HG03196 (cell line): ENCODE results near the gene TBX2.

Source experiments
- ATAC-seq: cut with Tn5 transposase; IDR thresholded peaks from one replicate; pipeline ENCODE4 v1.9.1; 2021; ENCODE audit not compliant: unreplicated experiment

The TBX2 gene

GRCh38 chr17:61386251-61386650 lies 13.4 kb upstream of the TBX2 start:
- no peak for ATAC-seq

DNA sequence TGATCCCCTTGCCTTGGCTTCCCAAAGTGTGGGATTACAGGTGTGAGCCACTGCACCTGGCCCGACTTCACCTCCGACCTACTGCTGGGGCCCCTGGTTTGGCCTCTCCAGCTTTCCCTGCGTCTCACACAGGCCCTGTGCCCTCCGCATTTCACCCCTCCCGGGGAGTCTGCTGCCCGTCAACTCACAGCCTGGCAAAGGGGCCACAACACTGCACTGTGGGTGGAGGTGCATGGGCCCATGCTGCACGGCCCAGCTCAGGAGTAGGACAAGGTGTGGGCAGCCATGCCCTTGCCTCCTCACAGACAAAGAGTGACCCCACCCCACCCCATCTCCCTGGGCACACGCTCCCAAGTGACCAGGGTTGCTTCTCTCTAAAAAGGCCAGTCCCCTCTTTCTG lies 12.6 kb upstream of the TBX2 start:
- ATAC-seq: no peak

DNA sequence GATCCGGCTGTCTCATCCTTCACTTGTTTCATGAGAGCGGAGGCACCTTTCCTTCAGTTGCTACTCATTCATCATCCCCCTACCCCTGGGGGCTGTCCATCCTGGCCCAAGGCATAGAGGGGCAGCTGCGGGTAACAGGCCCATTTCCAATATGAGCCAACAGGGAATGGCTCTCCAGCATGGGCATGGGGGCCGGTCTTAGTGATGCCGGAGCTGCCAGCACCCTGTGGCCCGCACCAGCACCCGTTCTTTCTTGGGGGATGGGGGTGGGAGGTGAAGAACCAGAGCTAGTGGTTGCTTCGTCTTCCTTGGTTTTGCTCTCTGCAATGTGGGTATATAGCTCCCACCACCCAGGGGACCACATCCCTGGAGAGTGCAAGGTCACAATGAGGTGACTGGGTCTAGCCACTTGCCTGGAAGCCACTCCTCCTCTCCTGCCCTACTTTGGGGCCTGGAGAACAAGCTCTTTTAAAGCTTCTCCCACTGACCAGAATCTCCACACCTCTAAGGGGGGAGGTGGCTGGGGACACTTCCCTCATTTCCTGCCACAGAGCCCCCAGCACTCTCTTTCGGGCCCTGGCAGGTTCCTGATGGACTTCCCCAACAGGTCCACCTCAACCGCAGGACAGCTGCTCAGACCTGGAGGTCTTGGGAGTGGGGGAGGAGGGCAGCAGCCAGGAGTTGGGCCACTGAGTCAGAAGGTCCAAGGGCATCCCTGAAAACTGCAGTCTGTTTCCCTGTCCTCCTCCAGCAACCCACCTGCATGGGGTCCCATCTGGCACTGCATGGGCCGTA lies 11.9 kb upstream of the TBX2 start:
- ATAC-seq: no peak

GRCh38 chr17:61388561-61389356 lies 10.9 kb upstream of the TBX2 start:
- ATAC-seq: no peak

DNA sequence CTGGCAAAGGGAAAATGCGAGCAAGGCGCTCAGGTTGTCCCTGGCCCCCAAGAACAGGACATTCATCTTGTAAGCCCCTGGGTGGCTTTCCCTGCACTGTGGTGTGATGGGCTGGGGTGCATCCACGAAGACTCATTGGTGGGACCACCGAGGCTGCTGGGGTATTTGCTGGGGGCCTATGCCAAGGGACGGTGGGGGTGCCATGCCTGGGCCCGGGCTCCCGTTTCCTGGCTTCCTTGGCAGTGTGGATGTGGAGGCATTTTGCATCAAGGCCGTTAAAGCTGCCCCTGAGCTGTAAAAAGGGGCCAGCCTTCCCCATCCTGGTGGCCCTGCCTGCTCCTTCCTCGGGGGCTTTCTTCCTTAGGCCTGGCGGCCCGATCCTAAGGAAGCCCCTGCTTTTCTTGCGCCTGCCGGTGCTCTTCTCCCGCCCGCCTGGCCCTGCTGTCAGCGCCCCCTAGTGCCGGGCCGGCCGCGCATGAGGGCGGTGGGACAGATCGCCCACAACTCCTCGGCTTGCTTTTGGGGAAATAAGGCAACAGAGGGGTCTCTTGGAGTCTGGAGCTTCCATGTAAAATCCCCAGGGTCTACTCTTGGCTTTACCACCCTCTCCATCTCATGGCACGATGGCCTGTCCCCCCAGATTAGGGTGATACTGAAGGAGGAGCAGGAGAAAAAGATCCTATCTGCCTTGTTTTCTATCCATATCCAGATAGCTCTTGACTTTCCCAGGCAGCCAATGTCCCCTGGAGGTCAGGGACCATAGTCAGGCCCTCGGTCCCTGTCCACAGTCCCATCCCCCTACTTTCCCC lies 9.8 kb upstream of the TBX2 start:
- no peak for ATAC-seq

DNA sequence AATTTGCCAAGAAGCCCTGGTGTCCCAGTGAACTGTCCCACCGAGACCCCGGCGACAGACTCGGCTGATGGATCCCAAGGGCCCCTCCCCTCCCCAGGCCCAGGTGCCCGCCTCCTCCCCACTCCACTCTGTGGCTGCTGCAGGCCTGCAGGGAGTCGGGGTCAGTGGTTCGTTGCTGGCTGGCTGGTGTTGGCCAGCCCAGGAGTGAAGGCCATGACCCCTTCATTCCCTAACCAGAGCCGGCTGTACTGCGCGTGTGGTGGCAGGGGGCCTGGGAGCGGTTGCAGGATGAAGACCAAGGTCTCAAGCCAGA lies 9.2 kb upstream of the TBX2 start:
- ATAC-seq: no peak

DNA sequence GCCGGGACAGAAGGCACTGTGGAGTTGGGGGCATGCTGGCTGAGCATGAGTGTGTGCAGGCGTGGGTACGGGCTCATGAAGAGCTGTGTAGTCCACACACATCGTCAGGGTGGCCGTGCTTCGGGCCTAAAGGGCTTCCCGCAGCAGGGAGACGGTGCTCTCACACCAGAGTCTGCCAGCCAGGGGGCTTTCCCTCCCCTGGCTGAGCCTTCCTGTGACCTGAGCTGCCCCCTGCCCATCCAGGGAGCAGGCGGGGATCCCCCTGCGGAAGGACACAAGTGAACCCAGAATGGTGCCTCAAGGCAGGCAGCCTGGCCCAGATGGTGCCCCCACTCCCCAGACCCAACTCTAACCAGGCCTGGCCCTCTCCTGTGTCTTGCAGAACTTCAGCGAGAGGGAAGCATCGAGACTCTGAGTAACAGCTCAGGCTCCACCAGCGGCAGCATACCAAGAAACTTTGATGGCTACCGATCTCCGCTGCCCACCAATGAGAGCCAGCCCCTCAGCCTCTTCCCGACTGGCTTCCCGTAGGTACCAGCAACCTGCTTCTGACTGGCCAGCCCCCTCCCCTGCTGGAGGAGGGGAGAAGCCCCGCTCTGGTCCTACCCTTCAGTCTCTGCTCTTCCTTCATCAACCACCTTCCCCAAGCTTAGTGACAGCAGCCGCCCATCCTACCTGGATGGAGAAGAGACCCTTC lies 7.9 kb upstream of the TBX2 start:
- ATAC-seq: no peak

- ATAC-seq: no peak
These were observed 7.0 kb upstream of the TBX2 start for GRCh38 chr17:61392679-61393078.

GRCh38 chr17:61393550-61393903 lies 6.1 kb upstream of the TBX2 start:
- ATAC-seq: no peak

DNA sequence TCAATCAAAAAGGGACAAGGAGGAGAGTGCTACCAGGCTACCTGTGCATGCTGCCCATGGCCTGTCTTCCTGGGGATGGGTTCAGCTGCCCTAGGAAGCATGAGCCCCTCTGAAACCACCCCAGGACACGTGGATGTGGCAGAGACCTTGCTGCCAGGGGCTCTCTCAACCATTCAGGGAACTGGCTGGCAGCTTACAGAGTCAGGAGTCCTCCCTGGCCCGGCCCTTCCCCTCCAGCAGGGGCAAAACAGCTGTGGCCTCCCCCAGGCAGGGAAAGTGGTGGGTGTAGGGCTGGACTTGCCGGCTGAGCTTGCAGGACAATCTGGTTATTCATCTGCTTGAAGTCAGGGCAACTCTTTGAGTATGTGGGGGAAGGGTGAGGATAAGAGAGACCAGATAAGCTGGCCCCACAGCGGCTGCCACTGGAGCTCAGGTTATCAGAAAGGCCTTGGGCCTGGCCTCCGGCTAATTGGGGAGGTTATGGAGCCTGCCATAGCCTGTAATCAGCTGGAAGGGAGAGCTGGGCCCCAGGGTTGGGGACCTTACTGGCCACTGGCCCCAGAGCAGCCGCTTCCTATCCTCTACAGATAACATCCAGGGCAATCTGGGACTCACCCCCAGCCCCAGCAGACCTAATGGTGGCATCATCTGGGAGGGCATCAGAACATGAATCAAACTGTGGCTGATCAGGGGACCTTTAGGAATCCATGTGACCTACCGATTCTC lies 5.6 kb upstream of the TBX2 start:
- ATAC-seq: no peak

GRCh38 chr17:61394630-61395408 lies 4.8 kb upstream of the TBX2 start:
- no peak for ATAC-seq

GRCh38 chr17:61395409-61395982 lies 4.1 kb upstream of the TBX2 start:
- no peak for ATAC-seq

DNA sequence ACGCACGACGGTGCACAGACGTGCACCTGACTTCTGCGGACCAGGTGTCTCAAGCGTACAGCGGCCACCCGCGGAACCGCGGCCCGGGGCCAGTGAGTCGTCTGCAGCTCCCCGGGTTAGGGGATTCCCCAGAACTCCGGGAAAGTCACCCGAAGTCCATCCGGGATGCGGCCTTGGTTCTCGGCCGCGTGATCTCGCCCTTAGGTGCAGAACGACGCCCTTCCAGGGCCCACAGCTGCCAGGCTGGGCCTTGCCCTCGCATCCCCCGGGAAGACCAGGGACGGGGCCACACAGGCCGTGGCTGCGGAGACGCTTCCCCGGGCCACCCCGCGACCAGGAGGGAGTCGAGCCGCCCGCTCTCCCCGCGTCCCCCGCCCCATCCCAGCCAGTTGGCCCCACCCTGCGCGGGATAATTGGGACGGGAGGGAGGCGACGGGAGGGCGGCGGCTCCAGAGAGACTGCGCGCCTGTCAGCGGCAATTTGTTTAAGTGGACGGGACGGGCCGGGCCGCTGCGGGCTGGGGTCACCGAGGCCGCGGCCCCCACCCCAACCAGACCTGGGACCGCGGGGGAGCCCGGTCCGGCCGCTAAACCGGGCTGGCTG lies 3.6 kb upstream of the TBX2 start:
- no peak for ATAC-seq

DNA sequence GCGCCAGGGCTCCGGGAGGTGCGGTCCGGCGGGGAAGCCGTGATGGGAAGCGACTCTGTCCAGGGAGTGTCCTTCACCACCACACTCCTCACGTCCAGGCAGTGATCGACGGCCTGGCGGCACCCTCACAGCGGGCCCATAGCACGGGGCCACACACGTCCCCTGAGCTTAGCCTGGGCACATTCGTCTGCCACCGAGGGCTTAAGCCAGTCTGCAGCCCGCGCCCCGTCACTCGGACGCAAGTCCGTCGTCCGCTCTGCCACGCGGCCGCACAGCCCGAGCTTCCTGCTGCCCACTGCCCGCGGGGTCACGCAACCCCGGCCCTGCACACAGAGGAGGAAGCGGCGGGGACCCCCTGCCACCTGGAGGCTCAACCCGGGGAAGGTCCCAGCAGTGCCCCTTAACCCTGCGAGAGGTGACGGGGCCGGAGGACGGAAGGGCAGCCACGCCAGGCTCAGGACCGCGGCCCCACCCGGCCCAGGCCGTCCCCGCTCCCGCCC lies 3.0 kb upstream of the TBX2 start:
- ATAC-seq: no peak

GRCh38 chr17:61397086-61397842 lies 2.4 kb upstream of the TBX2 start:
- ATAC-seq: no peak

DNA sequence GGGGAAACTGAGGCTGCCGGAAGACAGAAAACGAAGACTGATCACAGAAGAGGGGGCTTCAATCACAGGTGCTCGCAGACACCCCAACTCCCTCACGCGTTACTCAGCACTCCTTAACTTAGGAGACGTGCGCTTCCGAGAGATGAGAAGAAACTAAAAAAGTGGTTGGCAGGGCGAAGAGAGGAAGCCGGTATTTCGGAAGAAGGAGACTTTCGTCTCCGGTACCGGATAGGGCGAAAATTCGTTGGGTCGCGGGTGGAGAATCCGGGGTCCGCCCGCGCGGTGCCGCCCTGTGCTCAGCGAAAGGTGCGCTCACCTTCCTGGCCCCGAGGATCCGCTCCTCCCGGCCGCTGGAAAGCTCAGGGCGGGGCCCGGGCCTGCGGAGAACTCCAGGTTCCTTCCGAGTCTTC lies 917 bp upstream of the TBX2 start:
- no peak for ATAC-seq

DNA sequence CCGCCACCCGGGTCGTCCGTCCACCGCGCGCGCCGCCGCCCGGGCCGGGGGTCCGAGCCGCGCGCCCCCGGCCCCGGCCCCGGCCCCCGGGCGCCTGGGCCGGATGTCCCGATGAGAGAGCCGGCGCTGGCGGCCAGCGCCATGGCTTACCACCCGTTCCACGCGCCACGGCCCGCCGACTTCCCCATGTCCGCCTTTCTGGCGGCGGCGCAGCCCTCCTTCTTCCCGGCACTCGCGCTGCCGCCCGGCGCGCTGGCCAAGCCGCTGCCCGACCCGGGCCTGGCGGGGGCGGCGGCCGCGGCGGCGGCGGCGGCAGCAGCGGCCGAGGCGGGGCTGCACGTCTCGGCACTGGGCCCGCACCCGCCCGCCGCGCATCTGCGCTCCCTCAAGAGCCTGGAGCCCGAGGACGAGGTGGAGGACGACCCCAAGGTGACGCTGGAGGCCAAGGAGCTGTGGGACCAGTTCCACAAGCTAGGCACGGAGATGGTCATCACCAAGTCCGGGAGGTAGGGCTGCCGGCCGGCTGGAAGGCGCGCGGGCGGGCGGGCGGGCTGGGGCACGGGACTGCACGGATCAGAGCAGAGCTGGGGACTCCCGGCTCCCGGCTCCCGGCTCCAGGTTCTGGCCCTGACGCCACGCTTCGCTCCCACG lies 548 bp downstream of the TBX2 start:
- ATAC-seq: no peak
